ENCODE data around the gene CGB3. TPM values are rescaled to one million over a fixed set of nuclear protein-coding genes. Genes with fewer than 3 reads are reported as not detected.
"Not testable (repeated sequence)": the region's sequence is repeated elsewhere in the genome, so short reads cannot be mapped to it uniquely, and the experiment has no call there.

The CGB3 gene
- polyA plus RNA-seq, 3 donors, result not detected

- H3K27ac Mint-ChIP-seq; H4K20me1 ChIP-seq (ENCODE audit: insufficient read depth, low read length); H3K27me3 ChIP-seq (ENCODE audit: control insufficient read depth in 2 of 2, insufficient read depth in 2 of 2, low read length in 2 of 2); H3K27ac ChIP-seq (ENCODE audit: low read depth in 1 of 2, low read length in 2 of 2); DNase-seq; H3K4me1 ChIP-seq (ENCODE audit: control insufficient read depth in 1 of 2, insufficient read depth in 2 of 2, low read length in 2 of 2); H3K9ac ChIP-seq (ENCODE audit: insufficient read depth, low read length, poor library complexity, severe bottlenecking); H3K4me3 Mint-ChIP-seq; H3K79me2 ChIP-seq (ENCODE audit: insufficient read depth, low read length); H3K9me3 ChIP-seq (replicated peaks in 1 of 2; ENCODE audit: control insufficient read depth in 1 of 2, insufficient read depth in 1 of 2, low read length in 2 of 2); H3K36me3 ChIP-seq (replicated peaks in 1 of 2; ENCODE audit: control insufficient read depth in 1 of 2, insufficient read depth in 2 of 2, low read length in 2 of 2); H3K4me3 ChIP-seq (replicated peaks in 1 of 3; ENCODE audit: low read depth in 2 of 3, low read length in 3 of 3); H3K4me2 ChIP-seq (replicated peaks; ENCODE audit: extremely low read depth, low read length, poor library complexity, severe bottlenecking); H3K4me1 Mint-ChIP-seq; H2AFZ ChIP-seq (ENCODE audit: insufficient read depth, low read depth, low read length, poor library complexity, severe bottlenecking); H3K9me3 Mint-ChIP-seq; intact Hi-C loops (cut with micrococcal nuclease); H3K36me3 Mint-ChIP-seq: not testable (repeated sequence)
- H3K27me3 Mint-ChIP-seq (ENCODE audit: low read depth in 3 of 3), result peaks cover 3 to 18% (median 4%) of the 10 kb centered on the region in 3 donors
- no CpG with 5 or more reads among the region's 12 CpGs for WGBS (ENCODE audit: insufficient coverage)
Observed at GRCh38 chr19:49049011-49049410, 24.9 kb upstream of the CGB3 start, which contains the start of gene CGB8. Gene CGB8 (minus strand): TSS chr19:49049111. CDS start chr19:49048739, 372 bp downstream.

- H3K27ac Mint-ChIP-seq, result peak within 1 kb of the TSS in 2 of 7 donors; percentile 23 to 59
- H3K79me2 ChIP-seq (ENCODE audit: insufficient read depth, low read length); H3K36me3 ChIP-seq (replicated peaks in 1 of 2; ENCODE audit: control insufficient read depth in 1 of 2, insufficient read depth in 2 of 2, low read length in 2 of 2); H4K20me1 ChIP-seq (ENCODE audit: insufficient read depth, low read length); H3K9ac ChIP-seq (ENCODE audit: insufficient read depth, low read length, poor library complexity, severe bottlenecking); H3K9me3 ChIP-seq (replicated peaks in 1 of 2; ENCODE audit: control insufficient read depth in 1 of 2, insufficient read depth in 1 of 2, low read length in 2 of 2); DNase-seq; H3K27ac ChIP-seq (ENCODE audit: low read depth in 1 of 2, low read length in 2 of 2); H3K4me1 Mint-ChIP-seq; H3K36me3 Mint-ChIP-seq; H3K4me3 ChIP-seq (replicated peaks in 1 of 3; ENCODE audit: low read depth in 2 of 3, low read length in 3 of 3); intact Hi-C loops (cut with micrococcal nuclease); H3K9me3 Mint-ChIP-seq; H3K4me1 ChIP-seq (ENCODE audit: control insufficient read depth in 1 of 2, insufficient read depth in 2 of 2, low read length in 2 of 2); H3K27me3 ChIP-seq (ENCODE audit: control insufficient read depth in 2 of 2, insufficient read depth in 2 of 2, low read length in 2 of 2); H3K4me2 ChIP-seq (replicated peaks; ENCODE audit: extremely low read depth, low read length, poor library complexity, severe bottlenecking); H2AFZ ChIP-seq (ENCODE audit: insufficient read depth, low read depth, low read length, poor library complexity, severe bottlenecking); H3K4me3 Mint-ChIP-seq: not testable (repeated sequence)
- H3K27me3 Mint-ChIP-seq (ENCODE audit: low read depth in 3 of 3), result peaks cover 2 to 10% (median 5%) of the 10 kb centered on the region in 3 donors
- WGBS (ENCODE audit: insufficient coverage), result 70% methylated on average over 5 of the region's 15 CpGs
Observed at GRCh38 chr19:49043548-49043947, 19.4 kb upstream of the CGB3 start, which contains the start of gene CGB5. Gene CGB5 (plus strand): TSS chr19:49043848. CDS start chr19:49044210, 362 bp downstream.

DNA sequence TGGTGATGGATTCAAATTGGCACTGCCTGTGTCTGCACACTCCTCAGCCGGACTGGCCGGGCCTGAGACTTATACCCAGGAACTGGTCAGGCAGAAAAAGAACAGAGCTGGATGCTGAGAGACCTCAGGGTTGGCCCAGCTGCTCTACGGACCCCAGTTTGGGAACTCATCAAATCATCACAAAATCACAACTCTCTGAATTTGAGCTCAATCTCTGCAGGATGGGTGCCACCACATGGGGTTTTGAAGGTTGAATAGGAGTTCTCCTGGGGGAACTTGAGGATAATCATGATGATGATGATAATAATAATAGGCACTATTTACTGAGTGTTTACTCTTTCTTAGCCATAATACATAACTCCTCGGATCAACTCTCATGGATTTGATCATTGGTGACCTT is 18.5 kb upstream of the CGB3 start:
- H3K79me2 ChIP-seq (ENCODE audit: insufficient read depth, low read length); H3K9me3 Mint-ChIP-seq; H3K4me1 ChIP-seq (ENCODE audit: control insufficient read depth in 1 of 2, insufficient read depth in 2 of 2, low read length in 2 of 2); H3K27ac ChIP-seq (ENCODE audit: low read depth in 1 of 2, low read length in 2 of 2); H3K4me1 Mint-ChIP-seq; intact Hi-C loops (cut with micrococcal nuclease); H3K9ac ChIP-seq (ENCODE audit: insufficient read depth, low read length, poor library complexity, severe bottlenecking); H4K20me1 ChIP-seq (ENCODE audit: insufficient read depth, low read length); H3K4me3 ChIP-seq (replicated peaks in 1 of 3; ENCODE audit: low read depth in 2 of 3, low read length in 3 of 3); H2AFZ ChIP-seq (ENCODE audit: insufficient read depth, low read depth, low read length, poor library complexity, severe bottlenecking); H3K4me3 Mint-ChIP-seq; H3K36me3 ChIP-seq (replicated peaks in 1 of 2; ENCODE audit: control insufficient read depth in 1 of 2, insufficient read depth in 2 of 2, low read length in 2 of 2); H3K4me2 ChIP-seq (replicated peaks; ENCODE audit: extremely low read depth, low read length, poor library complexity, severe bottlenecking); H3K36me3 Mint-ChIP-seq; H3K27me3 ChIP-seq (ENCODE audit: control insufficient read depth in 2 of 2, insufficient read depth in 2 of 2, low read length in 2 of 2); H3K9me3 ChIP-seq (replicated peaks in 1 of 2; ENCODE audit: control insufficient read depth in 1 of 2, insufficient read depth in 1 of 2, low read length in 2 of 2); DNase-seq: not testable (repeated sequence)
- no CpG with 5 or more reads among the region's 4 CpGs for WGBS (ENCODE audit: insufficient coverage)
- H3K27ac Mint-ChIP-seq, result peak overlapping the region in 2 of 7 donors; percentile 23 to 59
- H3K27me3 Mint-ChIP-seq (ENCODE audit: low read depth in 3 of 3), result peaks cover 2 to 10% (median 5%) of the 10 kb centered on the region in 3 donors
